HEK293T (cell line): ENCODE data around the gene AKNA.

Experiments
- CTBP1 ChIP-seq: fragments of 450-650 bp; IDR thresholded peaks from 2 replicates; pipeline ENCODE4 v1.6.1; 2016; ENCODE audit warnings: borderline replicate concordance
- ELF4 ChIP-seq: fragments of 450-650 bp; IDR thresholded peaks from 2 replicates; pipeline ENCODE4 v1.6.1; 2017; ENCODE audit warnings: antibody characterized with exemption
- FOXA1 ChIP-seq: fragments of 450-650 bp; IDR thresholded peaks from 2 replicates; pipeline ENCODE4 v1.6.1; 2016; ENCODE audit warnings: mild to moderate bottlenecking
- FOXK2 ChIP-seq: fragments of 450-650 bp; IDR thresholded peaks from 2 replicates; pipeline ENCODE4 v1.6.1; 2016; ENCODE audit warnings: mild to moderate bottlenecking
- FOXM1 ChIP-seq: fragments of 450-650 bp; IDR thresholded peaks from 2 replicates; pipeline ENCODE4 v1.6.1; 2017; ENCODE audit warnings: mild to moderate bottlenecking, borderline replicate concordance
- HDGF ChIP-seq: fragments of 450-650 bp; IDR thresholded peaks from 2 replicates; pipeline ENCODE4 v1.6.1; 2017; ENCODE audit warnings: antibody characterized with exemption, borderline replicate concordance
- LEF1 ChIP-seq: fragments of 450-650 bp; IDR thresholded peaks from 2 replicates; pipeline ENCODE4 v1.6.1; 2017; ENCODE audit warnings: mild to moderate bottlenecking, borderline replicate concordance
- SP1 ChIP-seq: fragments of 450-650 bp; IDR thresholded peaks from 2 replicates; pipeline ENCODE4 v1.6.1; 2017
- SUZ12 ChIP-seq: fragments of 450-650 bp; IDR thresholded peaks from 2 replicates; pipeline ENCODE4 v1.6.1; 2016; ENCODE audit warnings: mild to moderate bottlenecking
- TARDBP ChIP-seq: fragments of 450-650 bp; IDR thresholded peaks from 2 replicates; pipeline ENCODE4 v1.6.1; 2016
- ZNF384 ChIP-seq: fragments of 450-650 bp; IDR thresholded peaks from 2 replicates; pipeline ENCODE4 v1.6.1; 2016

- TF ChIP-seq FOXM1 (no peak), SUZ12 (no peak), FOXK2 (no peak), CTBP1 (no peak), LEF1 (no peak), TARDBP (no peak), ELF4 (no peak), SP1 (no peak), HDGF (no peak), ZNF384 (no peak), FOXA1 (no peak)
Observed at GRCh38 chr9:114419796-114420195, 32.0 kb upstream of the AKNA start.
